Cerebellar nuclear complex (tissue), 1 donor: ENCODE results near the gene TBX4.

Experiments used
- DNase-seq, 2 experiments: peaks; one replicate each; lab custom pipeline; 2025; lab: John Stamatoyannopoulos, UW

Gene TBX4

GRCh38 chr17:61452301-61453290 is at the start of gene TBX4:
Gene TBX4, plus strand, starts transcription at chr17:61452422. Its CDS starts 4,069 bp downstream, at chr17:61456491.
- no peak for DNase-seq

GRCh38 chr17:61402978-61403800 is 49.0 kb upstream of the TBX4 start:
- no peak for DNase-seq

DNA sequence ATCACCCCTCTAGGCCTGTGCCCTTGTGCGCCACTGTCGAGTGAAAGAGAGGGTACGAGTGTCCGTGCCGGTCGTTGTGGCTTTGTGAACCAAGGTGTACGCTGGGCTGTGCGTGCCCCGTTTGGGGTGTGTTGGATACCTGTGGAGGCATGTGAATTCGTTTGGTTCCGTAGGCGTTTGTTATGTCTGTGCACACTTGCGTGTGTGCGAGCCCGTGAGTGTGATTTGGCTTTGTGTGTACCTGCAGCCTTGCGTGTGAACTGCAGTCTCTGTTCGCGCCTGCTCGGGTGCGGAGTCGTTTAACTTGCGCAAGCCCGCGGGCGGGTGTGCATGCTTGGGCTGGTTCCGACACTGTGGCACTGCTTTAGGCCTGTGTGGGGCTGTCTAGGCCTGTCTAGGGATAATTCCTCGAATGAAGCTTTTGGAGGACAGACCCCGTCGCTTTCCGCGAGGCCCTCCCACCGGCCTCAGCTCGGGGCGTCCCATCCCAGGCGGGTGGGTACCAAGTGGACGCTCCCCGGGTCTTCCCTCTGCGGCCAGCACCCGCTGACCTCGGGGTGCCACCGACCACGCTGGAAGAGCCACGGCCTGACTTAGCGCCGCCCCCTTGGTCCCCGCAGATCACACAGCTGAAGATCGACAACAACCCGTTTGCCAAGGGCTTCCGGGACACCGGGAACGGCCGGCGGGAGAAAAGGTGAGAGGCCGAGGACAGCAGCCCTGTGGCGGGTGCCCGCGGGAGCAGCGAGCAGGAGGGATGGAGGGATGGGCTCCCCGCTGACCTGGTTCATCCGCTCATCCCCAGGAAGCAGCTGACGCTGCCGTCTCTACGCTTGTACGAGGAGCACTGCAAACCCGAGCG is 48.2 kb upstream of the TBX4 start:
- no peak for DNase-seq

DNA sequence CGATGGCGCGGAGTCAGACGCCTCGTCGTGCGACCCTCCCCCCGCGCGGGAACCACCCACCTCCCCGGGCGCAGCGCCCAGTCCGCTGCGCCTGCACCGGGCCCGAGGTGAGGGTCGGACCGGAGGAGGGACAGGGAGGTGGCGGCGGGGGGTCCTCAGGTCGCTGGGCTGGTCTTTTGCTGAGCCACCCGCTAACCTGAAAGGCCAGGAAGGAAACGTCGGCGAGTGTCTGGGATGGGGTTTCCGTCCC is 47.6 kb upstream of the TBX4 start:
- DNase-seq = no peak

DNA sequence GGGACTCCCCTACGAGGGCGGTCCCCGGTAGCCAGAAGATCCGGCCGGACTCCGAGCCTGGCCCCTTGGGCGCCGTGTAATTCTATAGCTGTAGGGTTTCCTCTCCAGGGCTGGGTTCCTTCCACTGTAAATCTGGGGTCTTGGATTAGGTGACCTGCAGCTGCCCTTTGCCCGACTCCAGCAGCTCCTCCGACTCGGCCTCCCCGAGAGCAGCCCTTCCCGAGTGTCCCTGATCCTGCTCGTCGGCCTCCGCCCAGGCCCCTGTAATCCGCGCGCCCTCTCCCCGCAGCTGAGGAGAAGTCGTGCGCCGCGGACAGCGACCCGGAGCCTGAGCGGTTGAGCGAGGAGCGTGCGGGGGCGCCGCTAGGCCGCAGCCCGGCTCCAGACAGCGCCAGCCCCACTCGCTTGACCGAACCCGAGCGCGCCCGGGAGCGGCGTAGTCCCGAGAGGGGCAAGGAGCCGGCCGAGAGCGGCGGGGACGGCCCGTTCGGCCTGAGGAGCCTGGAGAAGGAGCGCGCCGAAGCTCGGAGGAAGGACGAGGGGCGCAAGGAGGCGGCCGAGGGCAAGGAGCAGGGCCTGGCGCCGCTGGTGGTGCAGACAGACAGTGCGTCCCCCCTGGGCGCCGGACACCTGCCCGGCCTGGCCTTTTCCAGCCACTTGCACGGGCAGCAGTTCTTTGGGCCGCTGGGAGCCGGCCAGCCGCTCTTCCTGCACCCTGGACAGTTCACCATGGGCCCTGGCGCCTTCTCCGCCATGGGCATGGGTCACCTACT is 47.1 kb upstream of the TBX4 start:
- no peak for DNase-seq

- DNase-seq = no peak
These were observed 46.3 kb upstream of the TBX4 start for GRCh38 chr17:61405686-61406536.

- DNase-seq = no peak
These were observed 45.7 kb upstream of the TBX4 start for GRCh38 chr17:61406537-61406845.

GRCh38 chr17:61406971-61407911 is 45.0 kb upstream of the TBX4 start:
- no peak for DNase-seq

- no peak for DNase-seq
These were observed 43.8 kb upstream of the TBX4 start for GRCh38 chr17:61408151-61409041.

DNA sequence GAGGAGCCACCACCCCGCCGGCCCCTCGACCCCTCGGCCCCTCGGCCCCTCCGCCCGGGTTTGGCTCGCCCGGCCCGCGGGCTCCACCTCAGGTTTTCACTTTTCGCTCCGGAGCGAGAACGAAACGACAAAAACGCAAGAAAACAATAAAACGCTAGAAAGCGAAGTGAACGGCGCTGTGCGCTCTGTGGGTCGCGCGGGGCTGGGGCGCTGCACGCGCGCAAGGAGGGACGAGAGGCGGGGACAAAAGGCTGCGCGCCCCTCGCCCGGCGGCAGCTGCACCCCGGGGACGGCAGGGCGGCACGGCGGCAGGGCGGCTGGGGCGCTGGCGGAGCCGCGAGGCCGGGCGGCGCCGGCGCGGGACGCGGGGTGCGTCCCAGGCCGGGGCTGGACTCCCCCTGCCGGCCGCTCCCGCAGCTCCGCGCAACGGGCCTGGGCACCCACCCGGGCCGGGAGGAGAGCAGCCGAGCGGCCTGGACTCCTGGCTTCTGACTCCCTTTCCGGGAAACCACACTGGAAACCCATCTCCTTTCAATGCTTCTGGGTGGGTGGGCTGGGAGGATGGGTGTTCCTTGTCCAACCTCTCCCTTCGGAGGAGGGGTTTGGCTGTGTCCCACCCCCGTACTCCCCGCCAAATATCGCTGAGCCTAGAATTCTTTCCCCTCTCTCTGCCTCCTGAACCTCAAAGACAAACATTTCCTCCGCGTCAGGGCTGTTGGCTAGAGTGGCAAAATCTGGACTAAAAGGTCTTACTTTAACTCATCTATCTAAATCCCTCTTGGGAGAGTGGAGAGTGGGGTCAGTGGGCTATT is 42.7 kb upstream of the TBX4 start:
- no peak for DNase-seq

- no peak for DNase-seq
These were observed 41.8 kb upstream of the TBX4 start for GRCh38 chr17:61410141-61411010.

- DNase-seq = no peak
These were observed 41.3 kb upstream of the TBX4 start for GRCh38 chr17:61411011-61411260.

- DNase-seq = no peak
These were observed 40.7 kb upstream of the TBX4 start for GRCh38 chr17:61411261-61412142.

DNA sequence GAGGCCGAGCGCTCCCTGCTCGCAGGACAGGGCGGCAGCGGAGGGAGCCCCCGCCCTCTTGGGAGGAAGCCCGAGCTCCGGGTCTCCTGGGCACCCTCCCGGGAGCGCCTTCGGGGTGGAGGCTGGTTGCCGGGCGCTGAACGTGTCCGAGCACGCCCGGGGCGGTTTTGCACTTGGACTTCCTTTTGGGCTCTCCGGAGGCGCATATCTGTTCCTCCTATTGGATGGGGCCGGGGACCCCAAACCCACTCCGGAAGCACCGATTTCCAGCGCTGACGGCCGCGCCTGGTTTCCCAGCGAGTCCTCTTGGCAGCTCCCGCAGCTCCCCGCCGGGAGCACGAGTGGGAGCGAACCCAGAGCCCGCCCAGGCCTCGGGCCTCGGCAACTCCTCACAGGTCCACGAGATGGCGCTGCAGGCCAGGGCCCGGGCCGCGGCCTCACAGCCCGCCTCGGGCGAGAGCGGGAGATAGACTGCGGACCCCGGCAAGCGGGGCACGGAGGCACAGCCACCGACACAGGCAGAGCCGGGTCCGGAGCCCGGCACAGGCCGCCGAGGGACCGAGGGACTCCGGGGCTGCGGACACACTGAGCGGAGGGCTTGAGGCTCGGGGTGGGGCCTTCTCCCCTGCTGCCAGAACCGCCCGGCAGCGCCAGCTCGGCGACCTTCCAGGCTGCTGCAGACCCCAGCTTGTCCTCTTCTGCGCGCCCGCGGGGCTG is 39.9 kb upstream of the TBX4 start:
- DNase-seq = peak in 1 of 2 experiments; percentile 21
